ENCODE measurements around the gene CNTD1.

The CNTD1 gene

DNA sequence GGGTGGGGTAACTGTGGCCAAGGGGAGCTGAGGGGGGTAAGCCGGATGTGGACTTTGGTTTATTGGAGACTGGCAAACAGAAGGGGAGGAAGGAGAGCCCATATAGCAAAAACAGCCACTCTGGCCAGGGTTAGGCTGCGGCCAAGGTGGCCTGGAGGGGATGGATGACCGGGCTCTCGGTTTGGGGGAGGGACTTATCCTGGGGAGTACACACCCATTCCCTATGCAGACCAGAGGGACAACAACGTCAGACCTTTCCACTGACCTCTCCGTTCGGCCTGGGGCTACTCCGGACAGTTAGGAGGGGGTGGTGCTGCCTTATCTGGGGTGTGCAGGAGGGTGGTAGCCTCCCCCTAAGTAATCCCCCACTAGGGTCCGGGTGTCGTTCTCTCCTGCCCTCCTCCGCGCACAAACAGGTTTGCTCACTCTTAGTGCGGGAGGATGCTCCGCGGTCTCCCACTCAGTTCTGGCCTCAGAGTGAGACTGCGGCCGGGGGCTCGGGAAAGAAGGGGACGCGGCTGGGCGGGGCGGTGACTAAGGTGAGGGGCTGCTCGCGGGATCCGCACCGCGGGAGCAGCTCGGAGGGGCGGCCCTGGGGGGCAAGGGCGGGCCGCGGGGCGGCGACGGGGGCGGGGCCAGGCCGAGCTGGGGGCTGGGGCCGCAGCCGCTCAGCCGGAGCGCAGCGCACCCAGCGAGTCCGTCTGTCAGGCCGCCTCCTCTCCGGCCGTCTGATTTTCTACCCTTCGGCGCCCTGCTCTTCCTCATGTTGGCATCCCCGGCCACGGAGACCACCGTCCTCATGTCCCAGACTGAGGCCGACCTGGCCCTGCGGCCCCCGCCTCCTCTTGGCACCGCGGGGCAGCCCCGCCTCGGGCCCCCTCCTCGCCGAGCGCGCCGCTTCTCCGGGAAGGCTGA, 18.5 kb upstream of the CNTD1 start, which contains the start of gene WNK4:
TSS of gene WNK4 (plus strand) at position 675 of the 915 bp plus-strand sequence. CDS start at position 764, 89 bp downstream.
- DNase-seq = no peak

DNA sequence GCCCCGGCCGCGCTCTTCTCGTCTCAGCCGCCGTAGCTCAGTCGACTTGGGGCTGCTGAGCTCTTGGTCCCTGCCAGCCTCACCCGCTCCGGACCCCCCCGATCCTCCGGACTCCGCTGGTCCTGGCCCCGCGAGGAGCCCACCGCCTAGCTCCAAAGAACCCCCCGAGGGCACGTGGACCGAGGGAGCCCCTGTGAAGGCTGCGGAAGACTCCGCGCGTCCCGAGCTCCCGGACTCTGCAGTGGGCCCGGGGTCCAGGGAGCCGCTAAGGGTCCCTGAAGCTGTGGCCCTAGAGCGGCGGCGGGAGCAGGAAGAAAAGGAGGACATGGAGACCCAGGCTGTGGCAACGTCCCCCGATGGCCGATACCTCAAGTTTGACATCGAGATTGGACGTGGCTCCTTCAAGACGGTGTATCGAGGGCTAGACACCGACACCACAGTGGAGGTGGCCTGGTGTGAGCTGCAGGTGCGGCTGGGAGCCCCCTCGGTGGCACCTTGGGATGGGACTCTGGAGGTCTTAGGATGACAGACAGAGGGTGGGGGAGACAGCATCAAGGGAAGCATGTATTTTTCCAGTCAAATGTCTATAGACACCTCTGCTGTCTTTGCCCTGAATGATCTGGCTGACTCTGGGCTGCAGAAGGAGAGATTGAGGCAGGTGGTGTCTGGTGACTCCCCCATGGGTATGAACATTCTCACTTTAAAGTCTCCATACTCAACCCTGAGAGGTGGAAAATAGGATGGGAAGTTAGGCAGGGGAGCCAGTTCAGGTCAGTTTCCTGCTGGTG, 17.6 kb upstream of the CNTD1 start:
- no peak for DNase-seq

DNA sequence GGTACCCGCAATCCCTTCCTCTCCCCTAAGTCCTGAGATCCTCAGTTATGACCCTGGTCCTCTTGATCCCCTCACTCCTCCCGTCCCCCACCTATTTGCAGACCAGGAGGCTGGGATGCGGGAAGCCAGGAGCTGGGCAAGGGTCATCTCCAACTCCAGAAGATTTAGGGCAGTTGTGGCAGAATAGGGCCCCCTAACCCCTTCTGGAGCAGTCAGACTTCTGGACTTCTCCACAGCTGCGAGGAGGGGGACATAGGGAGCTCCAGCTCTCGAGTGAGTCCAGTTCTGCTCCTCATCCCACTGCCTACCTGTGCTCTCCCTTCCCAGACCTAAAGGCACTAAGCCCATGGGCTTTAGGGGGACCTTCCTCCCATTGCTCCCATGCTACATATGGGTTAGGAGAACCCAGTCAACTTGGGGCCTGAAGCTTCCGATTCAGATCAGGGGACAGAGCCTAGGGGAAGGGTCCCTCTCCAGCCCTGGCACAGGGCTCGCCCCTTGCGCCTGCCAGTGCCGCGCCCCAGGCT, 17.0 kb upstream of the CNTD1 start:
- DNase-seq = no peak

DNA sequence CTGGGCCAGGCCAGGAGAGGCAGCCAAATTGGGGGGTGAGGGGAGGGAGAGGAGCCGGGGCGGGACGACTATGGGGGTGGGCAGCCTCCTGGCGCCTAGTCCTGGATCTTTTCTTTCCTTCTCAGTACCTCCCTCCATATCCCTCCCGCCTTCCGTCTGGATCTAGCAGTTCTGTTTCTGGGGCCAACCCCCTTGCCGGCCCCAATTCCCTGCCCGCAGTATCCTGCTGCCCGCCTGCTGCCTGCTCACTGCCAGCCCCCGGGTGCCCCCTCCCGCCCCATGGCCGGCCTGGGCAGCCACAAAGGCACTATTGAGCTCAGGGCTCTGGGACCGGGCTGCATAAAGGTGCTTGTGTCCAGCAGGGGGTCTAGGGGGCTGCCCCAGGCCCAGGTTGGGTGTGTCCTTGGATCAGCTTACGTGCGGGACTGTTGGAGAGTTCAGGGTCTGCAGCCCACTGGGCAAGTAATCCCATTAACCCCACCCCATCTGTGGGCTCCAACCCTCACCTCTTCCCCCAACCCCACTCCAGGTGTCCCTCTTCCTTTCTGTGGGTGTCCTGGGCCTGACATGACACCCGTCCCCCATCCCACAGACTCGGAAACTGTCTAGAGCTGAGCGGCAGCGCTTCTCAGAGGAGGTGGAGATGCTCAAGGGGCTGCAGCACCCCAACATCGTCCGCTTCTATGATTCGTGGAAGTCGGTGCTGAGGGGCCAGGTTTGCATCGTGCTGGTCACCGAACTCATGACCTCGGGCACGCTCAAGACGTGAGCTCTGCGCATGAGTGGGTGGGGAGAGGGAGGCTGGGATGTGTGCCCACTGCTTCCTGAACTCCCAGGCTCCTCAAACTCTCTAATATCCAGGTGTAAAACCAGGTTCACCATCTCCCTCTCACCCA, 16.2 kb upstream of the CNTD1 start:
- DNase-seq = no peak

DNA sequence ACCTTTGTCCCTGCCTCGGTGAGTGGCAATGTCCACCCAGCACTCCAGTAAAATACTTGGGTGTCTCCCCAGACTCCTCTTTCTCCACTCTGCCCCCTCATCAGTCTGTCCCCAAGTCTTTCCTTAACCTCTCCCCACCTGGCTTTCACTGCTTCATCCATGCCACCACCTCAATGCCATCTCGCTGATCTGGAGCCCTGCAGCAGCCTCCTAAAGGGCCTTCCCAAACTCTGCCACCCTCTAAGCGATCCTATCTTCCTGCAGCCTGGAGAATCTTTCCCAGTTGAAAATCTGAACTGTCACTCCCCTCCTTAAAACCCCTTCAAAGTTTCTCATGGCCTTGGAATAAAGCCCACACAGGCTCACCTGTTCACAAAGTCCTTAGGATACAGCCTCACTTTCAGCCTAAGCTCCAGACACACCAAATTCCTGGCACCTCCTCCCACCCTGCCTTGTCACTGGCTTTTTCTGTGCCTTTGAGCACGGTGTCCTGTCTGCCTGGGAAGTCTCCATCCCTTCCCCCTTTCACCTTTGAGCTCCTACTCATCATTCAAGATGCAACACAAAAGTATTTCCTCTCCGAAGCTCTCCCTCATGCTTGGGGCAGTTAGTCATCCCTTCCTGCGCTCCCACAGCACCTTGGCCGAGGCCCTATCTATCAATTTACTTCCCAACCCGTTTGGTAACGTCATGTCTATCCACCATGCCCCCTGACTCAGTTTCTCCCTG, 15.4 kb upstream of the CNTD1 start:
- DNase-seq = no peak

DNA sequence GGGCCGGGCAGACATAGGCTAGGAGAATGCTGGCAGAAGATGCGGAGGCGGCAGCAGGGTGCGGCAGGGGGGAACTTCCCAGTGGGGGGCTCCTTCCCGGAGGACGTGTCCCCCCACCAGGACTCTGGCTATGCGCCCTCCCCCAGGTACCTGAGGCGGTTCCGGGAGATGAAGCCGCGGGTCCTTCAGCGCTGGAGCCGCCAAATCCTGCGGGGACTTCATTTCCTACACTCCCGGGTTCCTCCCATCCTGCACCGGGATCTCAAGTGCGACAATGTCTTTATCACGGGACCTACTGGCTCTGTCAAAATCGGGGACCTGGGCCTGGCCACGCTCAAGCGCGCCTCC, 14.9 kb upstream of the CNTD1 start:
- no peak for DNase-seq

DNA sequence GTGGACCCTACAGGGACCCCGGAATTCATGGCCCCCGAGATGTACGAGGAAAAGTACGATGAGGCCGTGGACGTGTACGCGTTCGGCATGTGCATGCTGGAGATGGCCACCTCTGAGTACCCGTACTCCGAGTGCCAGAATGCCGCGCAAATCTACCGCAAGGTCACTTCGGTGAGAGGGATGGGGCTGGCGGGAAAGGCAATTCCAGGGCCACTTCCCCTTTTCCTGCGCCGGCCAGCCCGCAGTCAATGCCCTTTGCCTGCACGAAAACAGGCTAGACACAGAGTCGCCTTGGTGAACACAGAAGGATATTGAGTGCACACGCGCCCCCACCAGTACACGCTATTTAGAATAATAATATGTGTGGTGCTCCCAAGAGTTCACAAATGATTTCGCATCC, 14.3 kb upstream of the CNTD1 start:
- no peak for DNase-seq

DNA sequence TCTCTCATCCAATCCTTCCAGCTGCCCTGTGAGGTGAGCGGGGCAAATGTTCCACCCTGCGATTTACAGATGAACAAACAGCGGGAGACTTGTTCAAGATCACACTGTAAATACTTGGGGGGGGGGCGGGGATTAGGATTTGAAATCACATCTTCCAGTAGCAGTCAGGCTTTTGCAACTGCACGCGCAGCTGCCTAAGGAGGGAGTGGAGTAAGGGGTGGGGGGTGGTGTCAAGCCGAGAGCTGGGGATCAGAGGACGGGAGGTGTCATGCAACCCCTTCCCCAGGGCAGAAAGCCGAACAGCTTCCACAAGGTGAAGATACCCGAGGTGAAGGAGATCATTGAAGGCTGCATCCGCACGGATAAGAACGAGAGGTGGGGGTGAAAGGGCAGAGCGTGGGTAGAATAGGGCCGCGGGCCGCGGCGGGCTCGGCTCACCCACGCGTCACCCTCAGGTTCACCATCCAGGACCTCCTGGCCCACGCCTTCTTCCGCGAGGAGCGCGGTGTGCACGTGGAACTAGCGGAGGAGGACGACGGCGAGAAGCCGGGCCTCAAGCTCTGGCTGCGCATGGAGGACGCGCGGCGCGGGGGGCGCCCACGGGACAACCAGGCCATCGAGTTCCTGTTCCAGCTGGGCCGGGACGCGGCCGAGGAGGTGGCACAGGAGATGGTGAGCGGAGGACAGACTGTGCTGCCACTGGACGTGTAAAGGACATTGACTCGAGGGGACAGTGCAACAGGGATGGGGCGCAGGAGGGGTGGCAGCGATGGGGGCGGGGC, 13.7 kb upstream of the CNTD1 start:
- no peak for DNase-seq

DNA sequence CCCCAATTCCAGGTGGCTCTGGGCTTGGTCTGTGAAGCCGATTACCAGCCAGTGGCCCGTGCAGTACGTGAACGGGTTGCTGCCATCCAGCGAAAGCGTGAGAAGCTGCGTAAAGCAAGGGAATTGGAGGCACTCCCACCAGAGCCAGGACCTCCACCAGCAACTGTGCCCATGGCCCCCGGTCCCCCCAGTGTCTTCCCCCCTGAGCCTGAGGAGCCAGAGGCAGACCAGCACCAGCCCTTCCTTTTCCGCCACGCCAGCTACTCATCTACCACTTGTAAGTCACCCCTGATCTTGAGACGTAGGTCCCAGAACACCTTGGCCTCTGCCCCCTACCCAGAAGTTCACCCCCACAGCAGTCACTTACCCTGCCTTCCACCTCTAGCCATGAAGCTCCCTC, 11.4 kb upstream of the CNTD1 start:
- DNase-seq = no peak

DNA sequence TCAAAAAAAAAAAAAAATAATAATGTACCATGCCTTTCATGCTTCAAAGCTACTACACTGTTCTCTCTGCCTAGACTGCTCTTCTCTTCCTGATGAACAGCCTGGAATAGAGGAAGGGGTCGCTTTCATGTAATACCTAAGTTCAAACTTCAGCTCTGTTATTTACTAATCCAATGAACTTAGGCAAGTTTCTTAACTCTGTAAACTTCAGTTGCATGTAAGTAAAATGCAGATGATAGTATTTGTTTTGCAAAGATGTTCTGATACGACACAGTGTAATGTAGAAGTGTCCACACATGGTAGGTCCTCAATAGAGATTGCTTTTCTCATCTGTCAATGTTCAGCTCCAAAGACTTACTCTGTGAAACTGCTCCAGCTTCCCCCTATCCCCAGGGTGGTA, 6.7 kb upstream of the CNTD1 start:
- no peak for DNase-seq

DNA sequence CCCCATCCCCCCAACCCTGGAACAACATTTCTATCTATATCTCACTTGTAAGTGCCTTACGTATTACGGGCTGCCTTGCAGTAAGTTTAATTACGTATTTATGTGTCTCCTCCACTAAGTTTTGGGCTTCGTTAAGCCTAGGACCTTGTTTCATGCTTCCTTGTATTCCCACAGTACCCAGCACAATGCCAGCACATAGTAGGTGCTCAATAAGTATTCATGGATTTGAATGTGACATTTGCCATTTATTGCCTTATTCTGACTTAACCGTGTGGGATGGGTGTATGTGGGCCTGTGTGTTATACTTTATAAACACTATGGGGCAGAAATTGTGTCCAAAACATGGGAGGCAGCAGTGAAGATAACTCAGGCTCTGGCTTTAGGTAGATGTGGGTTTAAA, 6.1 kb upstream of the CNTD1 start:
- DNase-seq = no peak

DNA sequence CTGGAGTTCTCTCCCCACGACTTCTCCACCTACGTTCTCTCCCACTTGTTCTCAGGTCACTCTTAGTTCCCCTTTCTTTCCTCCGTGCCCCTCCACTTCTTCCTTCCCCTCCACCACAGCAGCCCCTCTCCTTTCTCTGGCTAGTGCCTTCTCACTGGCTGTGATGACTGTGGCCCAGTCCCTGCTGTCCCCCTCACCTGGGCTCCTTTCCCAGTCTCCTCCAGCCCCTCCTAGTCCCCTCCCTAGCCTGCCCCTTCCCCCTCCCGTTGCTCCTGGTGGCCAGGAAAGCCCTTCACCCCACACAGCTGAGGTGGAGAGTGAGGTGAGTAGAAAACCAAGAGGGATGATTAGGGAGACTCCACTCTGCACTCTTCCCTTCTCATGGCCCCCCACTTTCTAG, 3.6 kb upstream of the CNTD1 start:
- no peak for DNase-seq

DNA sequence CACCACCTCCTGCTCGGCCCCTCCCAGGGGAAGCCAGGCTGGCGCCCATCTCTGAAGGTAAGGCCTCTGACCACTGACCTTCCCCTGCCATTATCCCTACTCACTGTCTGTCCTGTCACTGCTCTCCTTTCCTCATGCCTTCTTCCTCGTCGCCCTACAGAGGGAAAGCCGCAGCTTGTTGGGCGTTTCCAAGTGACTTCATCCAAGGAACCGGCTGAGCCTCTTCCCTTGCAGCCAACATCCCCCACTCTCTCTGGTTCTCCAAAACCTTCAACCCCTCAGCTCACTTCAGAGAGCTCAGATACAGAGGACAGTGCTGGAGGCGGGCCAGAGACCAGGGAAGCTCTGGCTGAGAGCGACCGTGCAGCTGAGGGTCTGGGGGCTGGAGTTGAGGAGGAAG, 3.2 kb upstream of the CNTD1 start:
- DNase-seq = no peak

DNA sequence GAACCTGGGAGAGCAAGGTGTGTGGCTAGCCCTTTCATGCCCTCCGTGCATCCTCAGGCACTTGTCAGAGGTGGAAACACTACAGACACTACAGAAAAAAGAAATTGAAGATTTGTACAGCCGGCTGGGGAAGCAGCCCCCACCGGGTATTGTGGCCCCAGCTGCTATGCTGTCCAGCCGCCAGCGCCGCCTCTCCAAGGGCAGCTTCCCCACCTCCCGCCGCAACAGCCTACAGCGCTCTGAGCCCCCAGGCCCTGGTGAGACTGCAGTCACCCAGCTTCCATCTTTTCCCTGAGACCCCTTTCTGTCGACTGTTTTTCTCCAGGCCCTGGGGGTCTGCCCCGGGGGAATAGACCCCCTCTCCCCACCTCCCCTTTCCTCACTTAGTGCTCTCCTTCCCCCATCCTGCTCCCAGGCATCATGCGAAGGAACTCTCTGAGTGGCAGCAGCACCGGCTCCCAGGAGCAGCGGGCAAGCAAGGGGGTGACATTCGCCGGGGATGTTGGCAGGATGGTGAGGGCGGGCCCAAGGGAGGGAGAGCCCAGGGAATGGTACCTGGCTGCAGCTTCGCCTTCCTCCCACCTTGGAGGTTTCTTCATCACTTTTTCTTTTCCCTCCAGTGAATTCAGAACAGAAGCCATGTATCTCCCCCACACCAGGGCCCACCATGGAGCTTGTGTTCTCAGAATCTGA, 2.4 kb upstream of the CNTD1 start:
- DNase-seq = no peak

DNA sequence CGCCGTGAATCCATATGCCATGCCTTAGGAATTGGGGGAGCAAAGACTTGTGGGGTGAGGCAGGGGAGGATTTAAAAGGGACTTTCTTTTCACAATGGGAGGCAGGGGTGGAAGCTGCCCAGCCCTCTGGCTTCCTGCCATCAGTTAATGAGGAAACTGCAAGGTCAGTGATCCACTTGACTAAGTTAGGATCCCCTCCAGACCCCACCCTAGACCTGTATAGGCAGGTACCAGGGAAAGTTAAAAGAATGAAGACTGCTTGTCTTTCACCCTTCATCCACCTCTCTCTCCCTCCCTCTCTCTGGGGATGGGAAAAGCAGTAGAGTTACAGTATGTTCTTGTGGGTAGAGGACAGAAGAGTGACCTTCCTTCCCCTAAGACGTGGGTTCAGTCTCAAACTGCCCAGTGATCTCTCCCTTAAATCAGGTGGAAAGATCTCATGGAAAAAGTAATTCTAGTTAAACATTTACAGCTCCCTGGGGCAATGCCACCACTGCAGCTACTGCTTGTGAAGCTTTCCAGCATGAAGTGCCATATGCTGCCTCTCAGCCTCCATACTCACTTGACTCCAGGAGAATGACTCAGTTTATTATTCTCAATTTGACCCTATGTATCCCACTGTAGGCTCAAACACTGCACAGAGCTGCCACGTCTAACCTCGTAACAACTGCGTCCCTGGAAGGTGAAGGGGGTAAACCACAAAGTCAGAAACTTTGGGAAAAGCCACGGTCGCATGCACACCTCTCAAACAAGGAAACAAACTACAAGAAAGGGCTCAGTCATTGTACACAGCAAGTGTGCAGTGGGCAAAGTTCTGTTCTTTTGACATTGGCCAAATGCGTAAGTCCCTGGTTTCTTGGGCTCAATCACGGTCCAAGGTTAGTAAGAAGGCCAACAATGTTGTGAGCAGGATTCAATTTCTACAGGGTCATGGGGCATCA, 1.3 kb upstream of the CNTD1 start:
- DNase-seq = no peak

DNA sequence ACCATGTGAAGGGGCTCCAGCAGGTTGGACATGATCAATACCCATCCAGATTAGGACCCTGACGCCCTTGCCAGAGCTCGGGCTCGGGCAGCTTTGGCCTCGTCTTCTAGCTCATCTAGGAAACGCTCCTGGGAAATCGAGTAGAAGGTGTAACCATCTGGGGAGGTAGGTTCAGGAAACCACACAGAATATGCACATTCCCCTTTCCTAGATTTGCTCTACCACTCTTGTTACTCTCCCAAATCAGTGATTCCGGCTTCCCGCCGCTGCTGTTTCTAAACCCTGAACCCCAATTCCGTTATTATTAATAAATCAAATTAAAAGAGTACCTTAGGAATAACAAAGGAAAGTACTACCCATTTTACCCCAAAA, 664 bp upstream of the CNTD1 start:
- no peak for DNase-seq

DNA sequence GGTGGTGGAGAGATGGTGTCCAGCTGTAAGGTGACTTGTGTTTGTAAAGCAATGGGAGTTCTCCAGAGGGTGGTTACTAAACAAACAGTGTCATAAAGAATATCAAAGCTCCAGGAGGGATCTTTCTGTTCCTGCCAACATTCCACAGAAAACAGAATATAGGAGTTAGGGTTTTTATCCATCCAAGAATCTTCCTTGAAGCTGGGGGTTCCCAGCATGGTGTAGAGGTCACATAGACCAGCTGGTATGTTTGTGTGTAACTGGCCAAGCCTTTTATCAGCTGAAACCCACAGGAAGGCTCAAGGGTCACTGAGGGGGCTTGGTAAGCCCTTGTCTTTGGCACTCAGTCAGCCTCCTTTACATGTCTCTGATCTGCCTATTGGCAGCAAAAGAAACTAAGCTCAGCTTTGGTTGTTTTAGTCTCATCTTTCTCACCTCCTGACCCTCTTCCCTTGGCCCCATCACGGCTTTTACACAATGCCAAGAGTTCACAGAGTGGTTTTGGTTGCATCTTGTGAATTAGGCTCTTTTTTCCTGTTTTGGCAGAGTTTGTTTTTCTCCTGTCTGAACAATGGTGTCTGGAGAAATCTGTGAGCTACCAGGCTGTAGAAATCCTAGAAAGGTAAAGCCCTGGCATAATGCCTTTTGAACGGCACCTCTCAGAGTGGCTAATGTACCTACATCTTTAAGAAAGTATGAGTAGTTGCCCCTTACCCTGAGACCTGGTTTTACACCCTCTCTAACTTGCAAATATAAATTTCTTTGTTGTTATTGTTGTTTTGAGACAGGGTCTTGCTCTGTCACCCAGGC, 4.6 kb downstream of the CNTD1 start:
- no peak for DNase-seq

DNA sequence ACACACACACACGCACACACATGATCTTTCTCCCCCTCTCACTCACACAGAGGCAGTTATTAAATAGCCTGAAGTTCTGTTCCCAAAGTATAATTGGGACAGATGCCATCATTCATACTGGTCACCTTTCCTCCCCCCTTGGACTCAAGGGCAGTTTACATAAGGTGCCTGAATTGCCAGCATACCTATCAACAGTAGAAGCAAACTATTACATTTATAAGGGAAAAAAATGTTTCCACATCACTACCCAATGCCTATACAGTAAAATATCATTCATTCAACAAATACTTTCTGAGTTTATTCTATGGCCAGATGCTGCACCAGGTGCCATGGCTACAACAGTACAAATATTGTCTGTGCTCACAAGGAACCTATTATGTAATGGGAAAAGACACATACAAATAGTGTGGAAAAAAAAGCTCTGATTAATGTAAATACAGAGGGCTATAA, 6.3 kb downstream of the CNTD1 start:
- no peak for DNase-seq

DNA sequence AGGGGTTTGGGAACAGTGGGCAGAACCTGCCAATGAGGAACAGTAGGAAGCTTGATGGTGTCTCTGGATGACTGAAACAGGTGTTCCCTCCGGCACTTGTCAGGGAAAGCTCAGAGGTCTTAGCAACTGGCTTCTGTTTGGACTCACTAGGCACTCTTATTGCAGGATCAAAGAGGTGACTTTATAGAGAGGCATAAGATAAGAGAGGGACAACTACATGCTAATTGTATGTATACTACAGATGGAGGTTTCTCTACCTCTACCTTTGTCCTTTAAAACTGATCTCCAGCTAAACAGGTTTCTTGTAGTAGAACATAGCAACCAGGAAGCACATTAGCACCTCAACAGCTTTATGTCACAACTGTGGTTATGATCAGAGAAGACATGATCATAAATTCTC, 7.6 kb downstream of the CNTD1 start:
- DNase-seq = no peak
